ENCODE results near the gene MAP1S.
A peak's percentile ranks its signal among the peaks of the same experiment; 100 is the strongest.

MAP1S gene

GRCh38 chr19:17737690-17738153 is 18.4 kb downstream of the MAP1S start:
- DNase-seq = no peak

DNA sequence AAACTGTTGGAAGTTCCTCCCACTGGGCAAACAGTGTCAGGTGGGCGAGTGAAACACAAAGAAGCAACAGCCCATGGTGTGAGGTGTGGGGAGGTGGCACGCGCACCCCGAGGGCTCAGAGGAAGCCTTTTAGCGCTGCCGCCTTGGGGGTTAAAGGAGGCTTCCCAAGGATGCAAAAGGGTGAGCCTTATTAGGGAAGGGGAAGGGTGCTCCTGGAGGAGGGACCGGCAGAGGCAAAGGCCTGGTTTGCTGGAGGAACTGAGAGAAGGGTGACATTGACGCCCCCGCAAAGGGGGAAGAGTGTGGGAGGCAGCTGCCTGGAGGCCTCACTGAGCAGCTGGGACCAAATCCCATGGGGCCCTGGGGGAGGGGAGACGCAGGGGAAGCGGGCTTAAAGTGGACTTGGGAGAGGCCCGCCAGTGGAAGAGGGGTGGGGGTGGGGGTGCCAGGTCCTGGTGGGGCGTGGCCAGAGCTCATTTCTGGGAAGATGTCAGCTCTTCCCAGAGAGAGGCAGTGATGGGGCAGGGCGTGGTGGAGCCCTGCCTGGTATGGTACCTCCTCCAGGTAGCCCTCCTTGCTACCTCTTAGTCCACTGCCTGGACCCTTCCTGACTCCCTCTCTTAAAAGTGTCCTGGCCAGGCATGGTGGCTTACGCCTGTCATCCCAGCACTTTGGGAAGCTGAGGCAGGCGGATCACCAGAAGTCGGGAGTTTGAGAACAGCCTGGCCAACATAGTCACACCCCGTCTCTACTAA is 20.0 kb downstream of the MAP1S start:
- DNase-seq = no peak

DNA sequence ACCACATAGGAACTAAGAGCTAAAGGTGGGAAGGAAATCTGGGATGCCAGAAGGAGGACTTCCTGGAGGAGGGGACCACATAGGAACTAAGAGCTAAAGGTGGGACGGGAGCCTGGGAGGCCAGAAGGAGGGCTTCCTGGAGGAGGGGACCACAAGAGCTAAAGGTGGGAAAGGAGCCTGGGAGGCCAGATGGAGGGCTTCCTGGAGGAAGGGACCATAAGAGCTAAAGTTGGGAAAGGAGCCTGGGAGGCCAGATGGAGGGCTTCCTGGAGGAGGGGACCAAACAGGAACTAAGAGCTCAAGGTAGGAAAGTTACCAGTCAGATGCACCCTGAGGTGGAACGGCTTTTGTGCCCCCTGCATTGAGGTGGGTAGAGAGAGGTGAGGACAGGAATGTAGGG is 22.2 kb downstream of the MAP1S start:
- DNase-seq = no peak

GRCh38 chr19:17743874-17744580 is 24.7 kb downstream of the MAP1S start:
- DNase-seq = no peak

DNA sequence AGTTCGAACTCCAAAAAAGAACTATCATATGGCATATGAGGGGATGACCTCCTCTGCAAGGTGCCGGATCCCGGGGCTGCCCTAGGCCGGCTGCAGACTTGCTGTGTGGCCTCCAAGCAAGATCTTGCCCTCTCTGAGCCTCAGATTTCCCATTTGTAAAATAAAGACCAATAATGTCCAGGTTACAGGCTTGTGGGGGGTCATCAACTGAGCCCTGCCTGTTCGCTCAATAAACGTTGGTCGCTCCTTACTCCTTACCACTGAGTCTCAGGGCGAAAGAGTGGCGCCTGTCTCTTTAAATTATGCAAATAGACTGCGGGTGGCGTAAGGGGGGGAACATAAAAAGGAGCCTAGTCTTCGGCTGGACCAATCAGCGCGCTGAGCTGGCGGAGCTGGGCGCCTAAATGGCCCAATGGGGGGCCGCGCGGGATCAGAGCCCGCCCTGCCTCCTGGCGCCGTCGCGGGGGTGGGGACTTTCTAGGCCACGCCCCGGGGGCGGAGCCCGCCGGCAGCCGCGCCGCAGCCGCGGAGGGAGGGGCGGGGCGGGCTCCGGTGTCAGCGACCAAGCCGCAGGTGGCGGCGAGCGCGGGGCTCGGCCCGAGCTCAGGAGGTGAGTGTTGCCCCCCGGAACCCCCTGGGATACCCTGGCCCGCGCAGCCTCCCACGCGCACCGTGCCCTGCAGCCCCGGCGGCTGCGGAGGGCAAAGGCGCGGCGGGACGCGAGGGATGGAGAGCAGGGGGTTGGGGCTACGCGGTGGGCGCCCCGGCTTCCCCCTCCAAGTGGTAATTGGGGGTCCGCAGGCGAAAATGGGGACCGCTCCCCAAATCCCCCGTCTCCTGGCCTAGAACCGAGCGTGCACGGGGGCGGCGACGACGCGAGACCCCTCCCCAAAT is 28.2 kb downstream of the MAP1S start:
- DNase-seq = peak; percentile 71

DNA sequence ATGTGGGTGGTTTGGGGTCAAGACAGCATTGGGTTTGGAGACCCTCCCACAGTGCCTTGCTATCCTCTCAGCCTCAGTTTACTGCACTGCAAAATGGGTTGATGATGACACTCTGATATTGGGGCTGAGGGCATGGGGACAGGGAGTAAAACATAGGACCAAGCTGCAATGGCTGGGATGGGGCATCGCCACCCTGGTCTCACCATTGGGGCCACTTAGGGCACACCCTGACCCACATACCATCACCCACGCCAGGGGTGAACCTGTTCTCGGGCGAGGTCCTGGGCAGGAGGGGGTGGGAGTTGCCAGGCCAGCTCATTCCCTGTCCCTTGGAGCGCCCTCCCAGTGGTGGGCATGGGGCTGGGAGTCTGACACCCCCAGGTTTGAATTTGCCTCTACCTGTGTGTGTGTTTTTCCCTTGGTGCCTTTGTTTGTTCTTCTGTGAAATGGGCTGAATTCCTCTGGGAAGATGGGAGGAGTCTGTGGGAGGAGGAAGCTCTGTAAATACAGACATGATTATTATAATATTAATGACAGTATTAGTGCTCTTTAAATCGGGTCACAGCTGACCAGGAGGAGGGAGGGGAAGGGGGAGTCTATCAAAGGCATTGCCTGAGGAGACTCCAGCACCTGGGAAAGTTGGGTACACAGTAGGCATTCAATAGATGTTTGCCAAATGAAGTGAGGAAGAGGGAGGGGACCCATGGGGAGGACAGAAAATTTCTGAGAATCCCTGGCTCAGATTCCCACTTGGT is 29.8 kb downstream of the MAP1S start:
- DNase-seq = no peak

- no peak for DNase-seq
Measured at GRCh38 chr19:17749912-17750317, 30.6 kb downstream of the MAP1S start.

DNA sequence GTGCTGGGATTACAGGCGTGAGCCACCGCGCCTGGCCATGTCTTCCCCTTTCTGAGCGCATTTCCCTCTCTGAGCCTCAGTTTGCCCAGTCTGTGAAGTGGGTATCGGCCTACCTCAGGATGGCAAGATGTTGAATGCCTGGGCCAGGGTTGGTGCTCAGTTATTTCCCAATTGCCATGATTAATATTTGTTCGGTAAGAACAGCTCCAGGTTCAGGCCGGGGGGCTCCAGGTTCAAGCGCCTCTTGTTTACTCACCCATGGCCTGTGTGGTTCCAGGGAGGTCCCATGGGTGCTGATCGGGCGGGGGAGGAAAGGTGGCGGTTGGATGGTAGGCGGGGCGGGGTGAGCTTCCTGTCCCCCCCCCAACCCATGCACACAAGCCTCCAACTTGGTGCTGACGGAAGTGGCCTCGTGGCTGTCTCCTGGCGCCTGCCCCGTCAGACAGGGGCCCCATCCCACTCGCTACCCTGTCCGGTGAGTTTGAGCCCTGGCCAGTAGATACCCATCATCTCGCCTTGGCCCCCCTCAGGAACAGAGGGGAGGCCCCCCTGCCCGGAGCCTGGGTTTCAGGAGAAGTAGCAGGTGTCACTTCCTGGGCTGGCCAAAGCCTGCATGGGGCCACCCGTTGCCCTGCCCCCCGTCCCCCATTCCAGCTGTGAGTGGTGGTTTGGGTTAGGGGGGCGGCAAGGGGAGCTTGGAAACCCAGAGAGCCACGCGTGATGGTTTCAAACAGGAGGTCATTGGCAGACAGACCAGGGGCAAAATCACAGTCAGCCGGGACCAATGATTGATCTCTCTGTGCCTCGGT is 32.0 kb downstream of the MAP1S start, which contains the start of gene FCHO1:
TSS of gene FCHO1 (plus strand) at position 375 of the 809 bp plus-strand sequence. CDS start 3,688 bp downstream, outside the sequence.
- no peak for DNase-seq

DNA sequence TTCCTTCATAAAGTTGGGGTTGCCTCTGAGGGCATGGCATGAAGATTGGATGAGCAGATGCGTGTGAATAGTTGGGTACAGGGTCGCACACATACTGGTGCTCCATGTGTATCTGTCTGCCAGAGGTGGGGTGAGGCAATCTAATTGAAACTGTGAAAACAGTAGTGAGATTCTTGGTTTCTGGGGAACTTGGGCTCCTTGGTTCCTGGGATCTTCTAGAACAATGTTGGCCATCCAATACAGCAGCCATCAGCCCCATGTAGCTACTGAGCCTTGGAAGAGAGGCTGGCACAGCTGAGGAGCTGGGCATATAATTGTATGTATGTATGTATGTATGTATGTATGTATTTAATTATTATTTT is 32.6 kb downstream of the MAP1S start:
- DNase-seq = no peak

GRCh38 chr19:17752865-17753639 is 33.8 kb downstream of the MAP1S start:
- DNase-seq = no peak

DNA sequence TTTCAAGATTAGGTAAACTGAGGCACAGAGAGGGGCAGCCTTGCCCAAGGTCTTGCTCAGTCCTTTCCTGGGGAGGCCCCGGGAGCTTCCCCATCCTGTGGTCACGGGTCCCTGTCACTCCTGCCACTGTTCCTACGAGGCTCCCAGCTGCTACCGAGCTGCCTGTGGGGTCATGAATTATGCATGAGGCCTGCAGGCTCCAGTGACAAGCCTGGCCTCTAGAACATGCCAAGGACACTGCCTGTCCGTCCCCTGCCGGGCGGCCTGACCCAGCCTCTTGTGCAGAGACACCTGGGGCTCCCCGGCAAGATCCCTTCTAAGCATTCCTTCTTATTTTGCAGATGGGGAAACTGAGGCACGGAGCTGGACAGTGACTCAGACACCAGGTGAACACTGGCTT is 34.7 kb downstream of the MAP1S start:
- no peak for DNase-seq

DNA sequence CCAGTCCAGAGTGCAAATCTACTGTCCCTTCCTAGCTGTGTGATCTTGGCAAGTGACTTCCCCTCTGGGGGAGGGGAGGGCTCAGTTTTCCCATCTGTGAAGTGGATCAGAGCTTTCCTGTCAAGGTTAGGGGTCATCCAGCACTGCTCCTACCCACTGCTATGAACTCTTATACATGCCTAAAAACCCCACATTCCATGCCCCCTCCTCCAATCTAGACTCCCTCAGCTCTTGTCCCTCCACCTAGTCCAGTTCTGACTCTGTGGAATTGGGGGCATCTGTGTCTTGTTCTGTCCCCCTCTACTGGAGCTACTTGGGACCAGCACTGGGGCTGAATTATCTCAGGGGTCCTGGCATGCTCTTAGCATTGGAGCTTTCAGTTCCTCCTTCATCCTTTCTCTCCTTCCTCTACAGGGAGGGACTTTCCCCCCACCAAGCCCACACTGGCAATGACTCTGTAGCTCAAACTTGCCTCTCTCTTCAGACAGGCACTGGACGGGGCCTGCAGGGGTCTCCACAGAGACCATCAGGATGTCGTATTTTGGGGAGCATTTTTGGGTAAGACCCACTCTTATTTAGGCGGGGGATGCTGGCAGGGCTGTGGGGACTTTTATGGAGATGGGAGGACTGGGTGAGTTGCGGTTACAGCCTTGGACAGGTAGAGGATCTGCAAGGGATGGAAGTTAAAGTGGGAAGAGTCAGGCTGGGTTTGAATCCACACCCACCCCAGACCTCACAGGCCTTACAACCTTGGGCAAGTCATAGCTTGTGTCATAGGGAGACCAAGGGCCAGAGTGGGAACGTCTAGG is 35.6 kb downstream of the MAP1S start:
- no peak for DNase-seq

DNA sequence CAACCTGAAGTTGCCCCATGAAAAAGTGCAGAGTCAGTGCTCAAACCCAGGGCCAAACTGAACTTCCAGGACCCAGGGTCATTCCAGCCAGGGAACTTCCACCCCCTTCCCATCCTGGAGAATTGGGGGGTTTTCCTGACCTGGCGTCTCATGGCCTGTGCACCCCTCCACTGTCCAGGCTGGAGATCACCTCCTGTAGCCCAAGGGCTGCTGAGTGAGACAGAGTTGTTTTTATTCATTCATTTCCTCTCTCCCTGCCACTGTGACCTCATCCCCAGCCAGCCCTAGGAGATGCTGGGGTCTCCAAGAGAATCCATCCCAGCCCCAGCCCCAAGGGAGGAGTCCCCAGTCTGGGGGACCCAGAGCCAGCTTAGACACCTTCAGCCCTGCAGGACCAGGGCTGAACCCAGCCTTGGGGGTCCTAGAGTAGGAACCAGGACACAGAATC is 36.2 kb downstream of the MAP1S start:
- no peak for DNase-seq

DNA sequence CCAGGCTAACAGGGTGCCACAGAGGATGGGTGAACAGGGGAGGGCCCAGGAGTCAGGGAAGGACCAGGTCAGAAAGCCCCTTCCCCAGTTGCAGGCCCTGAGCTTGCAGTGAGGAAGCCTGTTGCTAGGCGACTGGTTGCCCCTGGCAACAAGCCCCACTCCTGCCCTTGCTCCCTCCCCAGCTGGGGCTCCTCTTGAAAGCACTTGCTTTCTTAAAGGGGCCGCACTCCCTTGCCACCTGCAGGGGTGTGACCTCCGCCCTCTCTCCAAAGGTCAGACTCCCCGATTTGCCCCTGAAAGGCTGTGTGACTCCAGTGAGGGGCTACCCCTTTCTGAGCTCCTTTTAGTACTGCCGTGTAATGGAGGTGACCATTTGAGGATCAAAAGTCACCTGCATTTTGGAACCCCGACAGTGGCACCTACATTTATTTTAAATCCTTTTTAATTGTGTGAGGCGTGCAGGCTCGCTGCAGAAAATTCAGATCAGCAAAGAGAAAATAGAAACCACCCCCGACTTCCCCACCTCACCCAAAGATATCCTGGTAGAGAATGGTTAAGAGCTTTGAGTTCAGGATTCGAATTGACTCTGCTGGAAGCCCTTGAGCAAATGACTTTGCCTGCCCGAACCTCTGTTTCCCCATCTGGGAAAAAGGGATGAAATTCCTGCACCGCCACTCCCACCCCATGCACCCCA is 36.8 kb downstream of the MAP1S start:
- no peak for DNase-seq

- DNase-seq = no peak
Measured at GRCh38 chr19:17757125-17757524, 37.8 kb downstream of the MAP1S start.

GRCh38 chr19:17758515-17758914 is 39.2 kb downstream of the MAP1S start:
- DNase-seq = no peak

- no peak for DNase-seq
Measured at GRCh38 chr19:17761148-17761547, 41.9 kb downstream of the MAP1S start.

DNA sequence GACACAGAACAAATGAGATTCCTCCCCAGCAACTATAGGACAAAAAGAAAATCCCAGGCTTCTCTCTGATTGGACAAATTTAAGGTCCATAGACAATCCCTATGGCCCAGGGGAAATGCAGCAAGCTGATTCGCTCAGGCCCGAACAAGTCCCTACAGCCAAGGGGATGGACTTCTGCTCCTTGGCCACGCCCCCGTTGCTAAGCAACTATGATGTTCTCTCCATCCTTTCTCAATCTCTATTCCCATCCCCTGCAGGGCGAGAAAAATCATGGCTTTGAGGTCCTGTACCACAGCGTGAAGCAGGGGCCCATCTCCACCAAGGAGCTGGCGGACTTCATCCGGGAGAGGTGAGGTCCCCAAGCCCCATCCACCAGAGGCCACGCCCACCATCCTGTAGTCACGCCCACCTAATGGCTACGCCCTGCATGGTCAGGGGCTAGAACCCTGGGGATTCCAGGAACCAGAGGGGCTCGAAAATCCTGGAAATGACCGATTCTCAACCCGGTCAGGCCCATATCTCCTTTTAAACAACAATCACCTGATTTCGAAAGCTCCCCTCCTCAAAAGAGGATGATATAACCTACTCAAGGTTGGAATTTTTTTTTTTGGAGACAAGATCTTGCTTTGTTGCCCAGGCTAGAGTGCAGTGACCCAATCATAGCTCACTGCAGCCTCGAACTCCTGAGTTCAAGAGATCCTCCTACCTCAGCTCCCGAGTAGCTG is 43.4 kb downstream of the MAP1S start:
- no peak for DNase-seq

DNA sequence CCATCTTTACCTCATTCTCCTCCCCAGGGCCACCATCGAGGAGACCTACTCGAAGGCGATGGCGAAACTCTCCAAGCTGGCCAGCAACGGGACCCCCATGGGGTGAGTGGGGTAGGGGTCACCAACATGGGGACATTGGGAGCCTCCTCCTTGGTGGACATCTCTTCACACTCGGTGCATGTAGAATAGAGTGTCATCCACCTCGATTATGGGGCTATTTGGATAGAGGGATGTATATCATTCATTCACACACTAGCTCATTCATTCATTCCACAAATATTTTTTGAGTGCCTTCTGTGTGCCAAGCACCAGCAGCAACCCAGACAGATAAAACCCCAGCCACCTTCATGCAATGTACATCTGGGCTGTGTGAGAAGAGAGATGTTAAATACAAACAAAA is 45.1 kb downstream of the MAP1S start:
- no peak for DNase-seq

Measured in NCI-H2081 treated with DMSO at 0.1 percent for 48 hours (cell line).